Panc1 (cell line): ENCODE data around the gene CHRM4.
"Not testable (repeated sequence)": the region's sequence is repeated elsewhere in the genome, so short reads cannot be mapped to it uniquely, and the experiment has no call there.

ENCODE experiments used
- POLR2AphosphoS5 ChIP-seq: IDR thresholded peaks from 2 replicates; pipeline ENCODE4 v1.6.1; 2012; ENCODE audit warnings: mild to moderate bottlenecking, low read depth, low read length, moderate library complexity
- TCF7L2 ChIP-seq: IDR thresholded peaks from 2 replicates; pipeline ENCODE4 v1.6.1; 2011; ENCODE audit warnings: mild to moderate bottlenecking, low read depth, low read length, inconsistent platforms
- TF ChIP-seq, protein P1 (sequence below): fragments of 450-650 bp; IDR thresholded peaks from 2 replicates; pipeline ENCODE4 v1.5.1; 2017; ENCODE audit warnings: mild to moderate bottlenecking

DNA sequence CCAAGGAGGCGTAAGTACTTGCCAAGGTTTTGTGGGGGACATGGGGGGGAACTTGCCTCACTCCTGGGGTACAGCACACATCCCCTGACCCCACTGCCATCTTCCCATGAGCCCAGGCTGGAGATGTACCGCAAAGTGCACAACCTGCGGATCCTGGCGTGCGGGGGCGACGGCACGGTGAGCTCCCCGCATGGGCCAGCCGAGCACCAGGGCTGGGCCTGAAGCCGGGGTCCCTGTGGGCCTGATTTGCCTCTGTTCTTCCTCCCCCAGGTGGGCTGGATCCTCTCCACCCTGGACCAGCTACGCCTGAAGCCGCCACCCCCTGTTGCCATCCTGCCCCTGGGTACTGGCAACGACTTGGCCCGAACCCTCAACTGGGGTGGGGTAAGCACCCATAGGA, 19.1 kb downstream of the CHRM4 start:
- TF ChIP-seq, protein P1, sequence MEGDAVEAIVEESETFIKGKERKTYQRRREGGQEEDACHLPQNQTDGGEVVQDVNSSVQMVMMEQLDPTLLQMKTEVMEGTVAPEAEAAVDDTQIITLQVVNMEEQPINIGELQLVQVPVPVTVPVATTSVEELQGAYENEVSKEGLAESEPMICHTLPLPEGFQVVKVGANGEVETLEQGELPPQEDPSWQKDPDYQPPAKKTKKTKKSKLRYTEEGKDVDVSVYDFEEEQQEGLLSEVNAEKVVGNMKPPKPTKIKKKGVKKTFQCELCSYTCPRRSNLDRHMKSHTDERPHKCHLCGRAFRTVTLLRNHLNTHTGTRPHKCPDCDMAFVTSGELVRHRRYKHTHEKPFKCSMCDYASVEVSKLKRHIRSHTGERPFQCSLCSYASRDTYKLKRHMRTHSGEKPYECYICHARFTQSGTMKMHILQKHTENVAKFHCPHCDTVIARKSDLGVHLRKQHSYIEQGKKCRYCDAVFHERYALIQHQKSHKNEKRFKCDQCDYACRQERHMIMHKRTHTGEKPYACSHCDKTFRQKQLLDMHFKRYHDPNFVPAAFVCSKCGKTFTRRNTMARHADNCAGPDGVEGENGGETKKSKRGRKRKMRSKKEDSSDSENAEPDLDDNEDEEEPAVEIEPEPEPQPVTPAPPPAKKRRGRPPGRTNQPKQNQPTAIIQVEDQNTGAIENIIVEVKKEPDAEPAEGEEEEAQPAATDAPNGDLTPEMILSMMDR = not testable (repeated sequence)
- not testable (repeated sequence) for TF ChIP-seq POLR2AphosphoS5, TCF7L2
